ENCODE measurements around the gene SLC27A5.
"Not testable (repeated sequence)": the region's sequence is repeated elsewhere in the genome, so short reads cannot be mapped to it uniquely, and the experiment has no call there.

SLC27A5 gene

DNA sequence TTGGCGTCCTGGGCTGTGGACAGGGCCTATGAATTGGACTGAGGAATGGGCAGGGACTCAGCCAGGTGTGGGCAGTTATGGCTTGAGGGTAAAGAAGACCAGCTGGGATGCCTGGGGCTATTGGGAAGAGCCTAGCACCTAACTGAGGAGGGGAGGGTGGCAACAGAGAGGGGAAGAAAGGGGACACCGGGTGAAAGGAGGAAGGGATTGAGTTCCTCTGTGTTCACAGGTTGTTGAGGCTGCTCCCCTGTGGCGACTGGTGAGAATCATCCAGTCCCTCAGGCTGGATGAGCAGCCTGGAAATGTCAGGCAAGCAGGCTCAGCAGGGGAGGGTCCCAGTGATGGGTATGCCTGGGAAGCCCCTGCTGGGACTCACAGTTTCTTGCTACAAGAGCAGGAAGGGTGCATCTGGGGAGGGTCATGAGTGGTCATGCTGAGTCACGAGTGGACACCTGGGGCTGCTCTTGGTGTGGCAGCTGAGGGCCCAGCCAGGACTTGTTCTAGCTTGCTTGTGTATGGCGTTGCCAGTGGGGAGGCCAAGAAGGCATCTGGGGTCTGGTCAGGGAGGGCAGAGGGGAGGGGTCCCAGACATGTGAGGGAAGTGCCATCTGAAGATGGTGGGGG lies 43.5 kb downstream of the SLC27A5 start:
- DNase-seq (ENCODE audit: low read depth), result no peak

DNA sequence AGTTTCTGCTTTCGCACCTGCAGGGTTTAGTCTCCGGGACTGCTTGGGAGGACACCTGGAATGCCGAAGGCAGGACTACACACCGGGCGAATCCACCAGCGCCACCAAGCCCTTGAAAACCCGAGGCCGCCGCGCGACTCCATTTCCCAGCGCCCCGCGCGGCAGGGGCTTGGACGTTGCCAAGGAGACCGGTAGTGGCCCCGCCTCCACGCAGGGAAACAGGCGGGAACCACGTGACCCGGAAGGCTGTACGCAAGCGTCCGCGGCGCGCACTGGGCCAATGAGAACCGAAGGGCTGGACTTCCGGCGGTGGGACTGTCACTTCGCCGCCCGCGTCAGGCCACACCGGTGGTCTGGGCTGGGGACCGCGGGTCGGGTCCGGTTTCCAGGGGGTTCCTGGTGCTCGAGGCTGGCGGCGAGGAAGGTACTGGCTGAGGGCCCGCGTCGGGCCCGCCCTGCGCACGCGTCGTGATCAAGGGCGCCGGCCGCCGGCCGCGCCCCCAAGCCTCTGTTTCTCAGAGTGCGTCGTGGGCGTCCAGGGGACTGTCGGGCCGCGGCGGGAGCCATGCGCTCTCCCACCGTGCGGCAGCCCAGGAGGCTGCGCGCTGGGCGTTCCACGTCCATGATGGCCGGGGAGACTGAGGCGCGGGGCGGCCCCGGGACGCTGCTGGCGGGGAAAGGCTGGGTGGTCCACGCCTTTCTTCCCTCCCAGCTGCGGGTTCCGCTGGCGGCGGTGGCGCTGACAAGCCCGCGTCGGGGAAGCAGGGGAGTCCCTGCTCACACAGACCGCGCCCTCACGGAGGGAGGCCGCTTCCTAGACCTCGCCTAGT lies 44.8 kb downstream of the SLC27A5 start, which contains the start of gene ZNF324:
Gene ZNF324, plus strand, starts transcription at position 321 of the 830 bp plus-strand sequence. CDS start 2,106 bp downstream, outside the sequence.
- DNase-seq (ENCODE audit: low read depth), result peak; percentile 36

DNA sequence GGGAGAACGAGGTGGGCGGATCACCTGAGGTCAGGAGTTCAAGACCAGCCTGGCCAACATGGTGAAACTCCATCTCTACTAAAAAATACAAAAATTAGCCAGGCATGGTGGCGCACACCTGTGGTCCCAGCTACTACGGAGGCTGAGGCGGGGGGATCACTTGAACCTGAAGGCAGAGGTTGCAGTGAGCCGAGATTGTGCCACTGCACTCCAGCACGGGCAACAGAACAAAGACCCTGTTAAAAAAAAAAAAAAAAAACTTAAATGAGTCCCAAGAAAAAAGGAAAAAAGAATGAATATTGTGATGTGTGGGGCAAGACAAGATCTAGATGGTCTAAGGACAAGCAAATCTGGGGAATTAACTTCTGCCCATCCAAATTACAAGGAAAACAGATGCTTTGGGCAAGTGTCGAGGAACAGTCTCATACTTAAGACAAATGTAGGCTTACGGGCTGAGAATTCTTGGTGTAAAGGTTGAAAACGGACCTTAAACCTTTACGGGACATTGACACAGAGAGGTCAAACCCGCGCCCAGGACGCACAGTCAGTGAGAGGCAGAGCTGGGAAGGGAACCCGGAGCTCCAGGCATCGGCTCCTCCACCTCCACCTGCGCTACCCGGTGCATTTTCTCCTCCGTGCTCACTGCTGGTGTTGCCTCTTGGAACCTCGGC lies 45.6 kb downstream of the SLC27A5 start:
- no peak for DNase-seq (ENCODE audit: low read depth)

DNA sequence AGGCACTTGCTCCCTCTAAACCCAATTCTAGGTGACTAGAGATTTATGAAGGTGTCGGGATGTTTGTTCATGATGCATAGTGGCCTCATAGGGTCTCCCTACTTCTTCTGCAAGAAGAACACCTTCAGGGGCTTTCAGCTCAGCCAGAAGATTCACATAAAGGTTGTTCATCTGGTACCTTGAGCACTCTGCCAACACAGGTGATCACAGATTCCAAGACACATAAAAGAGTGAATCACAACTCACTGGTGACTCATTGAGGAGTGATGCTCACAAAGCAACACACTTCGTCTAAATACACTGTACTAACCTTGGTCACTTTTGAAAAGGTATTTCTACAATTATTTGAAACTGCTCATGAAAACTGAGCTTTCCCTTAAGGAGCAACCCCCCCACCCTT lies 51.8 kb downstream of the SLC27A5 start:
- no peak for DNase-seq (ENCODE audit: low read depth)

- DNase-seq (ENCODE audit: low read depth), result no peak
Observed at GRCh38 chr19:58456111-58456510, 55.7 kb downstream of the SLC27A5 start.

DNA sequence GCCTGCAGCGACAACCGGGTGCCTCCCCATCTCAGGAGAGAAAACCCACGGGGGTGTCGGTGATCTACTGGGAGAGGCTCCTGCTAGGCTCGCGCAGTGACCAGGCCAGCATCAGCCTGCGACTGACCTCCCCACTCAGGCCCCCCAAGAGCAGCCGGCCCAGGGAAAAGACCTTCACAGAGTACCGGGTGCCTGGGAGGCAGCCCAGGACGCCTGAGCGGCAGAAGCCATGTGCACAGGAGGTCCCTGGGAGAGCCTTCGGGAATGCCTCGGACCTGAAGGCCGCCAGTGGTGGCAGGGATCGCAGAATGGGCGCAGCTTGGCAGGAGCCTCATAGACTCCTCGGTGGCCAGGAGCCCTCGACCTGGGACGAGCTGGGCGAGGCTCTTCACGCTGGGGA lies 56.5 kb downstream of the SLC27A5 start:
- DNase-seq (ENCODE audit: low read depth), result no peak

DNA sequence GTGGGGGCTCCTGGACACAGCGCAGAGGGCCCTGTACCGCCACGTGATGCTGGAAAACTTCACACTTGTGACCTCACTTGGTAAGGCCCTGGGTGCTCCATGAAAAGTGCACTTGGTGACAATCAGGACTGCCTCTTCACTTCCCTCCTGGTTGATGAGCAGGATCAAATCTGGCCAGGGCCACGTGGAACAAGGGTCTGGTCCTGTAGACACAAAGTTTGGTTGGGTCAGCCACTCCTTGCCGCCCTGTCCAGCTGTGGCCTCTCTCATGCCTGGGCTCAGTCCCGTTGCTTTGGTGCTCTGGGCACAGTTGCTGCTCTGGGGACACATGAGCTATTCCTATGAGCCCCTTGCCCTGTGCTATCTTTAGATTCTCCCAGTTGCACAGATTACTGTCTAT lies 58.0 kb downstream of the SLC27A5 start:
- no peak for DNase-seq (ENCODE audit: low read depth)

- peak; percentile 45 for DNase-seq (ENCODE audit: low read depth)
Observed at GRCh38 chr19:58451358-58452101, 60.3 kb downstream of the SLC27A5 start, which contains the start of gene ZNF324B. Gene ZNF324B, plus strand, starts transcription at chr19:58451622. Its CDS starts 2,080 bp downstream, at chr19:58453702.

GRCh38 chr19:58450856-58451357 lies 60.9 kb downstream of the SLC27A5 start:
- no peak for DNase-seq (ENCODE audit: low read depth)

- DNase-seq (ENCODE audit: low read depth), result not testable (repeated sequence)
Observed at GRCh38 chr19:58449980-58450379, 61.8 kb downstream of the SLC27A5 start.

GRCh38 chr19:58448860-58449259 lies 62.9 kb downstream of the SLC27A5 start:
- DNase-seq (ENCODE audit: low read depth), result not testable (repeated sequence)
